Activated CD8-positive, alpha-beta memory T cell treated with anti-CD3 and anti-CD28 coated beads for 1 hour (primary cell): ENCODE data around the gene ETV6.

Source experiments
- DNase-seq, 2 donors: peaks; one replicate each; pipeline ENCODE4 v3.0.0-alpha.2; 2020; ENCODE audit warnings: low read depth in 1 of 2; ENCODE audit errors: extremely low read depth in 1 of 2

The ETV6 gene

GRCh38 chr12:11732023-11732422 lies 82.5 kb downstream of the ETV6 start:
- no peak for DNase-seq

- DNase-seq = no peak
These were observed 83.2 kb downstream of the ETV6 start for GRCh38 chr12:11732715-11733114.

- DNase-seq = no peak
These were observed 85.2 kb downstream of the ETV6 start for GRCh38 chr12:11734580-11735180.

GRCh38 chr12:11738450-11738849 lies 89.0 kb downstream of the ETV6 start:
- no peak for DNase-seq

GRCh38 chr12:11739980-11740577 lies 90.6 kb downstream of the ETV6 start:
- DNase-seq = no peak

- no peak for DNase-seq
These were observed 92.1 kb downstream of the ETV6 start for GRCh38 chr12:11741434-11742092.

GRCh38 chr12:11743423-11744409 lies 94.2 kb downstream of the ETV6 start:
- DNase-seq = no peak

DNA sequence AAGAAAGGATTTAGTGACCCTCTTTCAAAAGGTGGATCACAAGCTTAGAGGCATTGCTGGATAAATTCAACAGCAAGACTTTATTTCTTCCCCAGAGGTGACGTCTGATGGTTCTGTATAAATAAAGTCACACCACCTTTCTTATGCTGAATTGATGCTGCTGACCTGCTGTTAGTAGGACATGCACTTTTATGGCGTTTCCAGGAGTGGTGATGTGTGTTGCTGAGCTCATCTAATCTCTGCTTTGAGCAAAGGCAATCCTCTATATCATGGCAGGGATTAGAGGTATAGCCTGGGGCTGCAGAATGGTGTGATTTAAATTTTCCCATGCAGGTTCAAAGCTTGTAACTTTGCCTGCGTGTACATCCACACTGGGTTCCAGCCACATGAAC lies 94.9 kb downstream of the ETV6 start:
- DNase-seq = no peak

DNA sequence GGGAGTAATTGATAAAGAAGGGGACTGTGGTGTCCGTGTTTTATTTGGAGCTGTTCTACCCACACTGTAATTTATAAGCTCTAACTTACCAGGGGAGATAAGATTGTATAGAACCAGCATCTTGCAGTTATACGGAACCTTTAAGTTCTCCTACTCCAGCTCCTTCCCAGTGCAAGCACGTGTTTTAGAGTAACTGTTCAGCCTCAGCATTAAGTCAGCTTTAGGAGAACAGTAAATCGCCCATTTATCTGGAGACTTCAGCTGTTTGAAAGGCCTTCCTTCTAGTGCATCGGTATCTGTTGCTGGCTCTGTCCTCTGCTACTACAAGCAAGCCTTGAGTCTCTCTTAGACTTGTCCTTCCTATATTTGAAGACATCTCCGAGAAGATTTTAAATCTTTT lies 95.6 kb downstream of the ETV6 start:
- no peak for DNase-seq

DNA sequence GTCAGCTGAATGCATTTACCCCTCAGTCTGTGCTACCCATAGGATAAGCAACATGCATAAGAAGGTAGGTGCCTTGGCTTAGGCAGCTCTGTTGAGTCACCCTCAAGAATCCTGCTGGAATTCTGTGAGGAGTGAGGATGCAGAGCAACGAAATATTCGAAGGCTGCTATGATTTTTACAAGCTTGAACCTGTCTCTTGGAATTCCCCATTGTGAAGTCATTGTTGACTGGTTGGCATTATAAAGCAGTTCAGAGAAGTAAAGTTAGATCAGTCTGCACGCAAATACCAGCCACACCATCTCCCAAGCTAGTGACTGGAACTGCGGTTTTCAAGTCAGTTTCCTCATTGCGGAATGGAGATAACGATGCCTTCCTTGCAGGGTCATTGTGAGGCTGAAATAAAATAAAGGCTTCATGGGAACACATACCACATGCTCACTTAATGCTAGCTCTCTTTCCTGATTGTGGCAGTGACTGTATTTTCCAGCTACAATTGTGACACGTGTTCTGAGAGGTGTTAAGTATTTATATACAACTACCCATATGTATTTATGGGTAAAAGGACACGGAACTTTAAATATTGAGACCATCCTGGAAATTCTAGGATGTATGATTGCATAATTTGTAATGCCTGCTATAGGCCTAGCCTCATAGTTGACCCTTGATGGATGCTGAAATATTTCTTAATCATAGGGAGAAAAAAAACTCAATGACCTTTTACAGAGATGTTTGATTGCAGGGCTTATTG lies 96.7 kb downstream of the ETV6 start:
- DNase-seq = no peak

- DNase-seq = no peak
These were observed 97.7 kb downstream of the ETV6 start for GRCh38 chr12:11746940-11747716.

DNA sequence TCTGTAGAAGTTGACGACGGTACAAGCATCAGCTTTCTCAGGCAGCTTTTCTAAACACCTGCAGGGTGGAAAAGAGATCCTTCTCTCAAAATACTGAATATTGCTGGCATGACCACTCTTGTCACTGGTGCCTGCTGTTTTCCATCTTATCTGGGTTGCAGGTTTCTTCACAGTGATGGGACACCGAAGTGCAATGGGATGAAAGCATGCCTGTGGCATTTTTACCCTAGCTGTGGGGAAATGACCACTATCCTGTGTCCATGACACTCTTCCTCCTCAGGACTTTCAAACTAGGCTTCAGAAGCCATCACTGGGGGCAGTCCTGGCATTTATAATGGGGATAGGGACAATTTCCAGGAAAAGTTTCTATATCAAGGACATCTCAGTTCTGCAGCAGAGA lies 98.5 kb downstream of the ETV6 start:
- no peak for DNase-seq

DNA sequence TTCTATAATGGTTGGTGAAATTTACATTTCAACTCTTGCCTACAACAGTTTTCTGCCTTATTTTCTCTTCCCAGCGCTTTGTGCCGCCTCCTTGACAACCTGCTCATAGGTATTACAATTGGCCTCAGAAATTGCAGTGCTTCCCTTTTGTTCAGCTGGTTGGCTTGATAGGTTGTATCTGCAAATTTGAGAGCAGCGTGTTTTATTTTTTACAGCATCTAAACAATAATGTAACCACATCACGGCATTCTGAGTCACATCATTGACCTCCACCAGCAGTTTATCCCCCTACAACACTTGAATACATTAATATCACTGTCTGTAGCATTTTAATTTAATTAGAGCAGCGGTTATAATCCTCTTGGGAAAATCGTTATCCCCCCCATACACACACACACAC lies 99.4 kb downstream of the ETV6 start:
- DNase-seq = no peak

GRCh38 chr12:11749943-11750690 lies 100.6 kb downstream of the ETV6 start:
- DNase-seq = no peak

GRCh38 chr12:11752403-11753149 lies 103.1 kb downstream of the ETV6 start:
- no peak for DNase-seq

DNA sequence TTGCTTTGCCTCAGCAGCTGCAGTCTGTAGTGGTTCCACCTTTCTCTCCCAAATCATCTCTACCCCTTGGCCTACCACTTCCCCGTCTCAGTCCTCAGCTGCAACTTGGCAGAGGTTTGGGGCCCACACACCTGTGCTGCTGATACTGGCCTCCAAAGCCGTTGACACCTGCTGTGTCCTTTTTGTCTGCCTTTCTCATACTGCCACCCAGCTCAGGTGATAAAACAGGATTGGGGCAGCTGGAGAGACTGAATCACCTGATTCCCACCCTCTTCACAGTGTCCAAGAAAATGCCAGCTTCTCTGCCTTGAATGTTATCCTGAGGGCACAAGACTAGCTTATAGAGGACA lies 103.7 kb downstream of the ETV6 start:
- no peak for DNase-seq

DNA sequence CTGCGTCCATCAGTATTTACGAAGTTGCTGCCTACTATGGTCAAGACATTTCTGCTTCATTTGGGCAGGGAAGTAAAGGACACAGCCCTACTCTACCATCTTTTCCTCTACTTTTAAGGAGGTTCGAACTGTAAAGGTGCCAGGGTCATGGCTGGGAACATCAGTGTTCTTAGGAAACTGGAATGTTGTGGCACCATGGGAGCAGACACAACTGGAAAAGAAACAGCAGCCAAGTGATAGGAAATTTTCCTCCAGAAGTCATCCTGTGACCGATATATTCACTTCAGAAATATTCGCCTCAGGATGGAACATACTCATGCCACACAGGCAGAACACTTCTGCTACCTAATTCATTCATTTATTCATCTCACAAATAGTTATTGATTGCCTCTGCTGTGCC lies 104.4 kb downstream of the ETV6 start:
- DNase-seq = no peak

- DNase-seq = no peak
These were observed 104.8 kb downstream of the ETV6 start for GRCh38 chr12:11754256-11754655.
